HG02623 (cell line): ENCODE measurements around the gene TERC.
"Not testable (repeated sequence)": the region's sequence is repeated elsewhere in the genome, so short reads cannot be mapped to it uniquely, and the experiment has no call there.

Source experiments
- ATAC-seq: cut with Tn5 transposase; IDR thresholded peaks from one replicate; pipeline ENCODE4 v1.9.1; 2021; ENCODE audit warnings: moderate library complexity; ENCODE audit not compliant: unreplicated experiment

Gene TERC

DNA sequence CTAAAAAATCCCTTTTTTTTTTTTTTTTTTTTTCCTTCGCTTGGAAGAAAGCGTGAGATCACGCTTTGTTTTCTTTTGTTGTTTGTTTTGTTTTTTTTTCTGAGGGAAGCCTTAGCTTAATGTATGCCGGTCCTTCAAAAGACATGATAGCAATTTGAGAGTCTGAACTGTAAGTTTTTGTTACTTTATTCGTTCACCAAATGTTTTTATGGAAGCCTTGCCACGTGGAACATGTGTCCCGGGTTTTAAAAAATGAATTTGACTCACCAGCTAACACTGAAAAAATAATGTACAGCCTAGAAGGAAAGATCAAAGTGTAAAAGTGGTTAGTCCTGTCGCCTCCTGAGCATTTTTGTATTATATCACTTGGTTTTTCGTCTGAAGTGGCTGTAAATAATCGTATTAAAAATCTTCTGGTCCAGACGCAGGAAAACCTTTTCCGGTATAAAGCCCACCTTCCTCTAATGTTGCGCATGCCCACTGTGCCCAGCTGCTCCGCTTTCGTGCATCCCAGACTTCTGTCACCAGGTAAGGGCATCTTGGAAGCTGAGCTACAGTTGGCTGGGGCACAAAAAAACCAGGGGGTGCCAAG lies 7.5 kb upstream of the TERC start:
- ATAC-seq = peak; percentile 15

DNA sequence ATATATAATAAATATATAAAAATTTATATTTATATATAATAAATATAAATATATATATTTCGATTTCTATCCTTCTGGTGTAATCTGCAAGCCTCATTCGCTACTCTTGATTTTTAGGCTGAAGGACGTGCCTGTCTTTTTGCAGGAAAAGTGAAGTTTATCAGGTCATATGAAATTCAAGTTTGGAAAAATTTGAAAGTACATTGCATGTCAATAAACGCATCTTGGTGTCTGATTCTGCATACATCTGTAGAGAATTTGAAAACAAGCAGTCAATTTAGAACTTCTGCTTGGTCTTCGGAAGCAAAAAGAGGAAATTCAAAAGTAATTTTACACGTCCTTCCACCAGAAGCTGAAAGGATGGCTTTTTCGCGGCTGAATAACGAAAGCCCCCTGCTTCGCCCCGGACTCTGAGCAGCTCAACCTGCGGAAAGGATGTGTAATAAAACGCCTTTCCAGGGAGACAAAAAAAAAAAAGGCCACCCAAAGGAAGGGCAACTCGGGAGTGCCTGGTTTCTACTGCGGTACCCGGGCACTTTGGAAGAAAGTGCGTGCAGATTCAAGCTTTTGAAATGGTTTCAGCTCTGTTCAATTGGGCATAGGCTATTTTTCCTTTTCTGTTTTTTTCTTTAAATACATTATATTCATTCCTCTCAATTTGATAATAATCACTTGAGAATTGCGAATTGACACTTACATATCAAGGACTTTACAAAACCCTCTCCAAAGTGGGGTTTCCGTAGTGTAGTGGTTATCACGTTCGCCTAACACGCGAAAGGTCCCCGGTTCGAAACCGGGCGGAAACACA lies 6.8 kb upstream of the TERC start:
- ATAC-seq = no peak

DNA sequence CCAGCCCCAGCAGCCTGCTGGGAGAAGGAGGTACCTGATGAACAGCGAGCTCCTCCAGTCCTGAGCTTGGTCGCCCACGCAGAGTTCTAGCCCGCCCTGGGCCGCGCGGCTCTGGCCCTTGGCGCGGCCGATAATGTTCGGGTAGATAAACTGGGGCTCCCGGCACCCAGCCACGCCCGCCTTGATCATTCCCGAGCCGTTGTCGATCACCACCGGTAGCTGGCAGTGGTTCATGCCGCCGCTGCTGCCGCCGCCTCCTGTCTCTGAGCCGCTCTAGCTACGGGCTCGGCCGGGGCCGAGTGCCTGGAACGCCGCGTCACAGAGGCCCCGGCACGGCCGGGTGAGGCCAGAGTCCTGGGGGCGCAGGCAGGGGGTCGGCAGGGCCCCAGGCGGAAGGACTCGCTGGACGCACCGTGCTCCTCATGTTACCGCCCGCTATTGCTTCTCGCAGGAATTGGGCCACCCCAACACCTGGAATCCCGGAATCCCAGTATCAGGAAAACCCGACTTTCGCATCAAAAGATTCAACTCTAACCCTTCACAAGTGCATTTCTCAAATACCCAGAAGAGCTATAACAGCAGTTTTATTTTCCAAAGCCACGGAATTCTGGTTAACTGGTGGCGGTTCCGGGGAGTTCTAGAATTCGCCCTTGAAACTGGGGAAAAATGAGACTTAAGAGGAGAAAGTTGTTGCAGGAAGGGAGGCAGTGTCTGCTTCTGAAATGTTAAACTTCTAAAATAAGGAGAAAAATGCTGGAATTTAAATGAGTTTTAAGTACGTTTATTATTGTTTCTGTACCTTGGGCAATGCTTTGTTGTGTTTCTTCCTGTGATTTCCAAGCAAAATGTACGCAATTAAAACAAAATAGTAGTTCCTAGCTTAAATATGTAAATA lies 4.7 kb upstream of the TERC start, which contains the start of gene ACTRT3:
Gene ACTRT3 (minus strand): TSS at position 275 of the 895 bp plus-strand sequence. CDS start 41 bp downstream, at position 234.
- peak; percentile 21 for ATAC-seq

DNA sequence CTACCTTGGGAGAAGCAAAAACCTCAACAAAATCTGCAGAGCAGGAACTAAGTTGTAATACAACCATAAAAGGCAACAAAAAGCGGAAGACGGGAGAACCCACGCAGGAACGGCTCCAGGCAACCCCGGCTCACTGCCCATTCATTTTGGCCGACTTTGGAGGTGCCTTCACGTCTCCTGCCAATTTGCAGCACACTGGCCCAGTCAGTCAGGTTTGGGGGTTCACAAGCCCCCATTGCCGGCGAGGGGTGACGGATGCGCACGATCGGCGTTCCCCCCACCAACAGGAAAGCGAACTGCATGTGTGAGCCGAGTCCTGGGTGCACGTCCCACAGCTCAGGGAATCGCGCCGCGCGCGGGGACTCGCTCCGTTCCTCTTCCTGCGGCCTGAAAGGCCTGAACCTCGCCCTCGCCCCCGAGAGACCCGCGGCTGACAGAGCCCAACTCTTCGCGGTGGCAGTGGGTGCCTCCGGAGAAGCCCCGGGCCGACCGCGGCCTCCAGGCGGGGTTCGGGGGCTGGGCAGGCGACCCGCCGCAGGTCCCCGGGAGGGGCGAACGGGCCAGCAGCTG lies 463 bp downstream of the TERC start:
- peak; percentile 31 for ATAC-seq

DNA sequence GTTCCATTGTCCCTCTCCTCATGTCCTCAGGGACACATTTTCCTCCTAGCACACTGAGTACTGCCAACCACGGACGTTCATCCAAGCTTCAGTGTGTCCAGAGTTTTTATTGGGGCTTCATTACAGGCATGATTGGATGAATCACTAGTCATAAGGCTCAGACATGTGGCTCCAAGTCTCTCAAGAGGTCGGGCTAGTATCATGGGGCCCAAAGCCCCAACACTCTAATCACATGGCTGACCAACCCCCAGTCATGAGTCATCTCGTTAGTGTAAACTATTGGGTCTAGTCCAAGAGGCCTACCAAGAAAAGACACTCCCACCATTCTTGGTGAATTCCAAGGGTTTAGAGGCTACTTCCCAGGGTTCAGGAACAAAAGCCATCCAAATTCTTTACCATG lies 4.4 kb downstream of the TERC start:
- no peak for ATAC-seq

DNA sequence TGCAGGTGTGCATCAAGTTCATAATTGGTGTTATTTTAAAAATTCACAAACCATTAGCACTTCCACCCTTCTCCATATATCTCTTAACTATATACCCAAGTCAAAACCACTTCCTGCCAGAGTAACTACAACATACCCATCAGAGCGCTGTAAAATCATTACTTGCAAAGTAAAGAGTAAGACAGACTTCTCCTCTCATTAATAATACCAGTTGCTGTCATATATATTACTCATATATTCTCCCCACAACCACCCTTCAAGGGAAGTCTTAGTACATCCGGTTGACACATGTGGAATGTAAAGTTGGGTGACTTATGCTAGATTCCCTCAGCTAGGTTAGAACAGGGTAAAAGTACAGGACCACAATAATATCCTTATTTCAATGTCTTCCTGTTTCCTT lies 5.6 kb downstream of the TERC start:
- peak; percentile 44 for ATAC-seq

DNA sequence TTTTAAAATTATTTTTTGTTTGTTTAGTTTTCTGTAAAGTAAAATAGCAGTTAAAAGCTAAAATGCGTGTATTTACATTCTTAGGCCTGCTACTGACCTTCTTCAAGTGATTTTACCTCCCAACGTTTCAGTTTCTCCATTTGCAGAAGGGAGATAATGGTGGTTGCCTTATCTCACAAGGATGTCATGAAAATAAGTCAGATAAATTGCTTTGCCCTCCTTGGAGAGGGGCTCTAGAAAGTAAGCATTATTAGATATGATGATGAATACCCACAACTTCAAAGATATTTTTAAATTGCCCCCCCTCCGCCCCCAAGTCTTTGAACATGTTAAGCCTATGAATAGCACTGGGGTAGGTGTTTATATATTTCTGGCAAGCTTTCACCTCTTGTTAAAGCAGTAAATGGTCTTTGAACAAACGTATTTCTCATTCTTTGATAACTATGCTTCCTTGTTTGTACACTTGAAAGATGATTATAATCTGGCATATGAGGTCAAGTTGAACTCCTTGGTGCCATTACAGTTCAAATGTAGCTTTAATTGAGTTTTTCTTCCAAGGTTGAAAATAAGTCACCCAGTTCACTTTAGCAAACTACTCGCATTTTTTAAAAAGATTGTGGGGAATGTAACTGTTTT lies 6.4 kb downstream of the TERC start:
- no peak for ATAC-seq

DNA sequence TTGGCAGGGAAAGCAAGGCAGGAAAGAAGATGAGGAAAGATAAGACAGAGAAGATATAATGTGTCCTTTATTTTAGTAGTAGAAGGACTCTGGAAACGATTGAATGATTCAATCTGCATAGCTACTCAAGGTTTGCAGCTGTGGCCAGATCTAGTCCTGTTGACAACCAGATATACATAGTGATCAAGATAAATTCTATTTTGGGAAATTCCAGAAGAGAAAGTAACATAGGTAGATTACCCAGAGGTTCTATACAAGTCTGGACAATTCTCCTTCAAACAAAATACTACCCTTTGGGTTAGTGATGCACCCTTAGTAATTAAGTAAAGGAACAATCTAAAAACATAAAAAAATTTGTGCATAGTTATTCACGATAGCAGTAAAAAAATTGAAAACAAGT lies 9.4 kb downstream of the TERC start:
- ATAC-seq = no peak

DNA sequence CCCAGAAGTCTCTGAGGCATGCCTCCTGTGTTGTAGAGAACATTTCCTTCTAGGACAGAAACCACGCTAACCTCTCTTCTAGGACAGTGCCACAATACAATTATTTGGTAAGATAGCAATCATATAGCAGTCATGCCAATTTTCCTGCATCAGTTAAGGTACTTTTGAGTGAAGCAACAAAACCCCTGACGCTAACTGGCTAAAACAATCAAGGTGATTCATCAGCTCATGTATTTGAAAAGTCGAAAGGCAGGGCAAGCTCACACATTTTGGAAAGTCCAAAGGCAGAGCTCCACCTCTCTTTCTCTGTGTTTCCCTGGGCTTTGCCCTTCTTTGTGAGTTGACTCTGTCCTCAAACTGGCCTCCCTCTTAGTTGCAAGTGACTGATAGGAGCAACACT lies 10.1 kb downstream of the TERC start:
- ATAC-seq = no peak

DNA sequence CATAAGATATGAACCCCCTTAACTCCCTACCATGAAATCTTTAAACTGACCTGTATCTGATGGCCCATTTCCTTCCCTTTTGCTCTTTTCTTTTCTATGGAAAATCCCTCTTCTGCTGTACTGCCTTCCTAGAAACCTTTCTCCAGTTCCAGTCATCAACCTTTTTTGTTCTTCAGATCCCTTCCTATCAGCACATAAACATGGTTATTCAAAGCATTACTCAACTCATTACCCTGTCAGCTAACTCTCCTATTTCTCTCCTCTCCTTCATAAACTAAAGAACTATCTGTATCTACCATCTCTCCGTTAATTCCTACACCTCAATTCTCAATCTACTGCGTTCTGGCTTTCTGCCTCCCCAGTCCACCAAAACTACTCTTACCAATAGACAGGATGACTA lies 13.0 kb downstream of the TERC start:
- ATAC-seq = no peak

DNA sequence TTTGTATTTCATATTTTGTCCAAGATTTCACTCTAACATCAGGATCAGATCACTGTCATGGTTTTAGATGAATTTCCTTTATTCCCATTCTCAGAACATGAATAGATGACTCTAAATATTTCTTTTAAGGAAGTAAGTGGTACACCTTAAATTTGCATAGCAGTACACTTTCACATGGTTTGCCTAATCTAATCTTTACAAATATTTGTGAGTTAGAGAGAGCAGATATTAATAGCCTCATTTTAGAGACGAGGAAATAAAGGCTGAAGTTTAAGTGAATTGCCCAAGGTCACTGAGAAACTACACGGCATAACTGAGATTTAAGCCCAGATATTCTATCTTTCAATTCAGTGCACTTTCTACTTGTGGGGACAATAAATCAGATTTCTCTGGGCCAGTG lies 14.2 kb downstream of the TERC start:
- ATAC-seq = no peak

DNA sequence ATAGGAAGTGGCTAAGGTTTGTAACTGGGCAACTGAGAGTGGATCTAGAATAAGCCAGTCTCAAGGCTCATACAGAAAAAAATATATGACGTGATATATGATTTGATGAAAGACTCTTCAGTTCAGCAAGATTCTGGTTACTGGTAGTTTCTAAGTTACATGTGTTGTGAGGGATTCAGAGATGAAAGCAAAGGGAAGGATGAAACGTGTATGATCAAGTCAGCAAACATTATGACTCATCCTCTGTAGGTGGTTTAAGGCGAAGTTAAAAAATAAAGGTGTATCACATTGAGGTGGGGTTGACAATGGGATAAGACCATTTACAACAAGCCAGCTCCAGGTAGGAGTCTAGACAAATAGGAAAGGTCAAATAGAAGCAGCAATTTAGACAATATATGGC lies 16.2 kb downstream of the TERC start:
- no peak for ATAC-seq

DNA sequence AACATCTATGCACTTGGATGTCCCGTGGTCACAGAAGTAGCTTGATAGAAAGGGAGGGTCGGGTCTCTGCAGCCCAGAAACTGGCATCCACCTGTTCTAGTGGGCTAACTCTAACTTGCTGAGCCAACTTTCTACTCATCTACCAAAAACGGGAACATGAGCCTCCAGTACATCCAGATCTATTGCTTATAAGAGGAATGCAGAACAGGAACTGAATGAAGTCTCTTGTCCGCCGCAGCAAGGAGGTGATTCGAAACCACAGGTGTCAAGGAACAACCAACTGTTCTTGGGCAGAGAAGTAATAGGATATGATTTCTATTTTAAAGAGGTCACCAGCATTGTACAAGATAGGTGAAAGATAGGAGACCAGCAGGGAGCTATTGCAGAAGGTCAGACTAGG lies 17.9 kb downstream of the TERC start:
- ATAC-seq = no peak

DNA sequence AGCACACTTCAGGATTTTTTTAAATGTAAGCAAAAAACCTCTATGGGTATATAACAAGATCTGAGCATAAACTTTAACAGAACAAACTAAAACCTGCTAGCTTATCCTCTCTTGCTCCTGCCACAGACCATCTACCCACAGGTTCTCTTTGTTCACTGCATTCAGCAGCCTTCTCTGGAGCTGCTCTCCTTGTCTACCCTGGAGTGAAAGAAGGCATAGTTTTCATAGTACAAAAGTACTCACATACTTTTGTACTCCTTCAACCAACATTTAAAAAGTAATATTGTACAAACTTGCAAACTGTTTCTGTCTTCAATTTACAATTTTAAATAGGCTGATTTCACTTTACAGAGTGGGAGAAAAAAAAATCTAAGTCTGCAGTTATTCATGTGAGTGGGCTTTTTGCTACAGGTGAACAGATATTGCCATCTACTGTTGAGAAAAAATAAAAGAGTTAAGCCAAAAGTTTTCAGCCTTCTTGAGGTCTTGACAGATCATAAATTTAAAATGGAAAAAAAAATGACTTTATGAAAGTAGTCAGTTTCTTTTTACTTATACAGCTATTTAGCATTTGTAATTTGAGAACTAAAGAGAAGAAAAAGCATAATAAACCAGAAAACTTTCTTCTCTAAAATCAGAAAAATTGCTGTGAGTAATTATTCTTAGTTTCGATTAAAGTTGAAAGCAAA lies 20.4 kb downstream of the TERC start:
- ATAC-seq = no peak

DNA sequence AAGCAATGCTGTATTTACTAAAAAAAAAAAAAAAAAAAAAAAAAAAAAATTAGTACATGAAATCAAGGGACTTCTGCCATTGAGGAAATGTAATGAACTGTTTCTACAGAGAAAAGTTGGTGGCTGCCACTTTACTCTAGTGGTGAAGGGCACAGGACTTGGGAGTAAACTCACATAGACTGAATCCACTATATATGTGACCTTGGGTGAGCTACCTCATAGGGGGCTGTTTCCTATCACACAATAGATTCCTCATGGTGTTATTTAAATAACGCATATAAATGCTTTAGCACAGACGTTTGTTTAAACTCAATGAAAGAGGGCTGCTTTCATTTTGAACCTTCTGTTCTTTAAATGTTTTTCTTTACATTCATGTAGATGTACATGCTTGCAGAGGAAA lies 25.8 kb downstream of the TERC start:
- no peak for ATAC-seq

DNA sequence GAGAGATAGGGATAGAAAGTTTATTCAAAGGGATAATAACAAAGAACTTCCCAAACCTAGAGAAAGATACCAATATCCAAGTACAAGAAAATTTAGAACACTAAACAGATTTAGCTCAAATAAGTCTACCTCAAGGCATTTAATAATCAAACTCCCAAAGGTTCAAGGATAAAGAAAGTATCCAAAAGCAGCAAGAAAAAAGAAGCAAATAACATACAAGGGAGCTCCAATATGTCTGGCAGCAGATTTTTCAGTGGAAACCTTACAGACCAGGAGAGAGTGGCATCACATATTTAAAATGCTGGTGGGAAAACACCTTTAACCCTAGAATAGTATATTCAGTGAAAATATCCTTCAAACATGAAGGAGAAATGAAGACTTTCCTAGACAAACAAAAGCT lies 33.0 kb downstream of the TERC start:
- ATAC-seq = not testable (repeated sequence)

DNA sequence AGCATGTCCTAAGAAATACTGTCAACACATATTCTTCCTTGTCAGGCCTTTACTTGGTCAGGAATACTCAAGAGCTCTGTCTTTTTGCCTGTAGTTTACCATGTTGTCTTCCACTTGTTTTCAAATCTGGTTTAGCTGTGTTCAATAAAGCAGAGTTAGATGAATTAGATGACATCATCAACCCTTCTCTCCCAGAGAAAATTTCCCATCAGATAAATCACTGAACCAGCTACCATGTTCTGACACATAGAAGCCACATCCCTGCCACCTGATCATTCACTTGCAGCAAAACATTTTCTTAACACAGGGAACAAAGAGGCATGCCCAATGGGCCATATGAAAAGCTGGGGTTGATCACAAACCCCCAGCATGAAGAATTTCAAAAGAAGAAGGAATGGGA lies 42.1 kb downstream of the TERC start:
- ATAC-seq = no peak

DNA sequence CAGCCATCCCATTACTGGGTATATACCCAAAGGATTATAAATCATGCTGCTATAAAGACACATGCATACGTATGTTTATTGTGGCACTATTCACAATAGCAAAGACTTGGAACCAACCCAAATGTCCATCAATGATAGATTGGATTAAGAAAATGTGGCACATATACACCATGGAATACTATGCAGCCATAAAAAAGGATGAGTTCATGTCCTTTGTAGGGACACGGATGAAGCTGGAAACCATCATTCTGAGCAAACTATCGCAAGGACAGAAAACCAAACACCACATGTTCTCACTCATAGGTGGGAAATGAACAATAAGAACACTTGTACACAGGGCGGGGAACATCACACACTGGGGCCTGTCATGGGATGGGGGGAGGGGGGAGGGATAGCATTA lies 46.4 kb downstream of the TERC start:
- ATAC-seq = not testable (repeated sequence)
